GM20000 (cell line): Measurements from ENCODE around the gene SPSB1.

Experiments used
- DNase-seq: peaks from one replicate; pipeline ENCODE4 v3.0.0; 2012; ENCODE audit warnings: low spot score
- CTCF ChIP-seq: IDR thresholded peaks from 2 replicates; pipeline ENCODE4 v1.5.1; 2012; ENCODE audit warnings: mild to moderate bottlenecking, control low read depth; ENCODE audit errors: extremely low read depth, missing control alignments

Gene SPSB1

GRCh38 chr1:9267352-9267686 lies 25.4 kb upstream of the SPSB1 start:
- DNase-seq, result no peak
- TF ChIP-seq CTCF, result no peak

DNA sequence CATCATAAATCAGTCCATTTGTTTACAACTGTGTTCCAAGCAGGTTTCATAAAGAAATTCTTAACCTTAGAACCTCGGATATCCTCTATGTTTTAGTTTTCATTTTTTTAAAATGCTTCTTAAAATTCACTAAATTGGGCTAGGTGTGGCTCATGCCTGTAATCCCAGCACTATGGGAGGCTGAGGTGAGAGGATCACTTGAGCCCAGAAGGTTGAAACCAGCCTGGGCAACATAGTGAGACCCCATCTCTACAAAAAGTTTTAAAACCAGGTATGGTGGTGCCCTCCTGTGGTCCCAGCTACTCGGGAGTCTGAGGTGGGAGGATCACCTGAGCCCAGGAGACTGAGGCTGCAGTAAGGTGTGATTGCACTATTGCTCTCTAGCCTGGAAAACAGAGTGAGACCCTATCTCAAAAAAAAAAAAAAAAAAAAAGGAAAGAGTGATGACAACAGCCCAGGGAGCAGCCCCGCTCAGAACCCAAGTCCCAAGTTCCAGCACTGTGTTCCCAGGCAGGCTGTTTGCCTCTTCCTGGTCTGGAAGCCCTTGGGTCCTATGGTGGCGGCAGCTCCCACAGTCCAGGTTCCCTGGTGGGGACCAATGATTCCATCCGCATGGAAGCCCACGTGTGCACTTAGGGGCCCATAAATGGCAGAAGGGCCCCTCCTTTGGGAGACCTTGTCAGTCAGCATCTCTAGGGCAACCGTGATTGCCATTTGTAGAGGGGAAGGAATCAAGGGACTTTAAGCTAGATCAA lies 24.7 kb upstream of the SPSB1 start:
- no peak for DNase-seq

DNA sequence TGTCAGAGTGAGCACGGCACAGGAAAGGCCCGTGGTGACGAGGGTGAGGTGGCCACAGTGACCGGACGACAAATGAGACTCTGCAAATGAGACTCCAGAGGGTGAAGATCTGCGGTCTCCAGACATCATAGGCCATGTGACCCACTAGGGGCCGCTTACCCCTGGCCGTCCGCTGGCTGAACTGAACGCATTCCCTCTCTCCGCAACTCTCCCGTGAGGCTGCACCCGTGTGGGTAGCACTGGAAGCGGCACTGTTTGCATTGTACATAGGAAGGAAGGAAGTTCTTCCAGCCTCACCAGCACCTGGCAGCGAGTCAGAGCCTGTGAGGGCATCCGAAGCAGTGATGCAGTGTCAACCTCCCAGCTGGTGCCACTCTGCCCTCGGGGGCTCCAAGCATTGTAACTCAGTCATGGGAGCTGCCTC lies 23.6 kb upstream of the SPSB1 start:
- DNase-seq, result no peak
- TF ChIP-seq CTCF, result no peak

More for the DNA sequence above, 24.7 kb upstream of the SPSB1 start:
- TF ChIP-seq CTCF, result no peak

DNA sequence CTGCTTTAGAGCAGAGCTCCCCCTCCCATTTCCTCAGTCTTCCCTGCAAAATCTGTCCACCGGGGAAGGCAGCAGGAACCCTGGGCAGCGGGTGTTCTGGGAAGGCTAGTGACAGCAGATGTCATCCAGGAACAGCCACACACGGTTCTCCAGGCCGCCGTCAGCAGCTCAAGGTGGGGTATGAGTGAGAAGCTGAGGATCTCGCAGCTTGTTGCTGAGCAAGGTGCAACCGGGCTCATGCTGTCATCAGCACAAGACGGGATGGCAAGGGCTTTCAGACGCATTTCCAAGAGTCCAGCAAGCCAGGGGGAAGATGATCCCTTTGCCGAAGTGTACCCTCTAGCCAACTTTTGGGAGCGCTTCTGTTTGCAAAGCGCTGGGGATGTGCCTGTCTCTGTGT lies 23.0 kb upstream of the SPSB1 start:
- no peak for TF ChIP-seq CTCF
- no peak for DNase-seq

DNA sequence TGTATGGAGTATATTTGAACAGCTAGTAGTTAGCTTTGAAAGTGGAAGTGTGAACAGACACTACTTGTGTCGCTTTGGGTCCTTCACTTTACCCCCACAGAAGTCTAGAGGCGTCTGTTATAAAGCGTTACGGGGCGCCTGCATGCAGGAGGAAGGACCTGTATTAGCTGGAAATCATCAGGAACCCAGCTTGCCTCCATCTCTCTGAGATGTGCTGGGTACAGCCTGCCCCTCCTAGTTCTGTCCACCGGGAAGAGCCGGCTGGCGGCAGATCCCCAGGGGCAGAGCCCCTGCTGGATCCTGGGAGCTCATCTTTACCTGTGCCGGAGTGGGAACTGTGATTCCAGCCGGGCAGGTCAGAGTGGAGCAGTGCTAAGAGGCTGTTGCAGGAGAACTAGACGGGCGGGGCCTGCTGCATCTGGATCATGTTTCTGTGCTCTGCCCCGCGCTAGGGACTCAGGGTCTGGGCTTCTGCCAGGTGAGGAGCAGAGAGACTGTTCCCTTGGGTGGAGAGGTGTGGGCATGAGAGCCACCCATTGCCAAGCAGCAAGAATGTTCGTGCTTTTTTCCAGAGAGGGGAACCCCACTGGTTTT lies 22.3 kb upstream of the SPSB1 start:
- no peak for DNase-seq
- no peak for TF ChIP-seq CTCF

DNA sequence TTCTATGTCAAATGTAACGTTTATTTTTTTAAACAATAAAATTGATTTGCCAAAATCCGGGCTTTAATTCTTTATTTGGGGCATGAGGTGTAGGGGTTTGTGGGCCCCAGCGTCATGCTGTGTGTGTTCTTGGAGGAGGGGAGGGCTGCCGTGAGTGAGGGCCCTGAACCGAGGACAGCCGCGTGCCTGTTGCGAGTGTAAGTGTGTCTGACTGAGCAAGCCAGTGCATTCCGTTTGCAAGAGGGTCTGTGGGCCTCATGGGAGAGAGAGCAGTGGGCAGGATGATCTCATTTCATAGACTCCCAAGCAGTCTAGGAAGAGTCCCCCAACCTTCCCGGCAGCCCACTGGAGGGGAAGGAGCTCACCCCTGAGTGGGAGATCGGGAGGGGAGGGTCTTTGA lies 21.4 kb upstream of the SPSB1 start:
- no peak for TF ChIP-seq CTCF
- no peak for DNase-seq

DNA sequence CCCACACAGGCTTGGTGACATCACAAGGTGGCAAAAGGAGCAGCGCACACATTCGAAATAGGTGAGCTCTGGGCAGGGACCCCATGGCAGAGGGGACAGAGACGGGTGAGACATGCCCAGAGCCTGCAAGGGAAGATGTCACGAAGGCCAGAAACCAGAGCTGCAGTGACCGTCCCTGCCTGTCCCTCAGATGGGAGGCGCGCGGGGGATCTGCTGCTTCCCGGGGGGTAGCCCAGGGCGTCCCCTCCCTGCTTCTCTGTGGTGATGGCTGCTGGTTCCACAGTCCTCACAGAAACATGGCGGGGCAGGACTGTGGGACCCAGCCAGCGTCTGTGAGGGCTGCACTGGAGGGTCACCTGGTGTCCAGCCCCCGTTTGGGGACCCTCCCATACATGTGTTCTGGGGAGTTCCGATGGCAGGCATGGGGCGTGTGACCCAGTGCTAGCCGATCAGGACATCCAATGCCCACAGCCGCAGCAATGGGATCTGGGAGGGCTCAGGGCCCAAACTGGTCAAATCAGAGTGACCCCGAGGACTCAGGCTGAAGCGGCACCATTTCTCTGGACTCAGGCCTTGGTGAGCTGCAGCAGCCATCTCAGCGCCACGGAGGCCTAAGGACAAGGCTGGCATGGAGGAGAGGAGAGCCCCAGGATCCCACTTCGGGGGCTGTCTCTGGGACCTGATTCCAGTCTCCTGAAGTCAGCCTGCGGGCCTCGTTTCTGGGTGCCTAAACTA lies 20.7 kb upstream of the SPSB1 start:
- DNase-seq, result no peak
- TF ChIP-seq CTCF, result no peak
